ENCODE data around the gene VARS2.

The VARS2 gene

DNA sequence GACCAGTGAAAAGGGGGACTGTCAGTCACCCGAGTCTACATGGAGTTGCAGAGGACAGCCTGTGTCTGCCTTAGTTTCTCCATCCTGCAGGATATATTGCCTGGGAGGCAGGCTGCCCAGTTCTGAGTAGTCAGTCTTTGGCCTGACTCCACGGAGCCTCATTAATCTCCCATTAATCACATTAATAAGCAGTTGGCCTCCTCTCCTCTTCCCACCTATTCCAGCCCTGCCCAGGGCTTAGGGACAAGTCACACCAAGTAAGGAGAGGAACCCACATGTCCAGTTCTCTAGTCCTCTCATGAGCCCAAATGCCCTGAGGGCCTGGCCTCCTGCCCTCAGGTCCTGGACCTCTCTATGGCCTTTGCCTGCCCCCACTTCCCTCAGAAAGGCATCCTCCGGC, 25.4 kb downstream of the VARS2 start:
- Histone ChIP-seq H3K9me3 (no peaks in the 10 kb centered on the region), H3K27me3 (peaks cover 64% of the 10 kb centered on the region), H3K4me3 (ENCODE audit: low read depth in 1 of 2, low read length in 1 of 2) (no peak overlapping the region), H3K36me3 (no peaks in the 10 kb centered on the region), H3K27ac (no peak overlapping the region), H3K4me1 (ENCODE audit: control insufficient read depth in 1 of 2, insufficient read depth in 1 of 2, low read depth in 1 of 2, low read length in 1 of 2) (no peaks in the 10 kb centered on the region)
- TF ChIP-seq, protein P1, sequence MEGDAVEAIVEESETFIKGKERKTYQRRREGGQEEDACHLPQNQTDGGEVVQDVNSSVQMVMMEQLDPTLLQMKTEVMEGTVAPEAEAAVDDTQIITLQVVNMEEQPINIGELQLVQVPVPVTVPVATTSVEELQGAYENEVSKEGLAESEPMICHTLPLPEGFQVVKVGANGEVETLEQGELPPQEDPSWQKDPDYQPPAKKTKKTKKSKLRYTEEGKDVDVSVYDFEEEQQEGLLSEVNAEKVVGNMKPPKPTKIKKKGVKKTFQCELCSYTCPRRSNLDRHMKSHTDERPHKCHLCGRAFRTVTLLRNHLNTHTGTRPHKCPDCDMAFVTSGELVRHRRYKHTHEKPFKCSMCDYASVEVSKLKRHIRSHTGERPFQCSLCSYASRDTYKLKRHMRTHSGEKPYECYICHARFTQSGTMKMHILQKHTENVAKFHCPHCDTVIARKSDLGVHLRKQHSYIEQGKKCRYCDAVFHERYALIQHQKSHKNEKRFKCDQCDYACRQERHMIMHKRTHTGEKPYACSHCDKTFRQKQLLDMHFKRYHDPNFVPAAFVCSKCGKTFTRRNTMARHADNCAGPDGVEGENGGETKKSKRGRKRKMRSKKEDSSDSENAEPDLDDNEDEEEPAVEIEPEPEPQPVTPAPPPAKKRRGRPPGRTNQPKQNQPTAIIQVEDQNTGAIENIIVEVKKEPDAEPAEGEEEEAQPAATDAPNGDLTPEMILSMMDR (IDR thresholded peaks at IDR 0.05): no peak

DNA sequence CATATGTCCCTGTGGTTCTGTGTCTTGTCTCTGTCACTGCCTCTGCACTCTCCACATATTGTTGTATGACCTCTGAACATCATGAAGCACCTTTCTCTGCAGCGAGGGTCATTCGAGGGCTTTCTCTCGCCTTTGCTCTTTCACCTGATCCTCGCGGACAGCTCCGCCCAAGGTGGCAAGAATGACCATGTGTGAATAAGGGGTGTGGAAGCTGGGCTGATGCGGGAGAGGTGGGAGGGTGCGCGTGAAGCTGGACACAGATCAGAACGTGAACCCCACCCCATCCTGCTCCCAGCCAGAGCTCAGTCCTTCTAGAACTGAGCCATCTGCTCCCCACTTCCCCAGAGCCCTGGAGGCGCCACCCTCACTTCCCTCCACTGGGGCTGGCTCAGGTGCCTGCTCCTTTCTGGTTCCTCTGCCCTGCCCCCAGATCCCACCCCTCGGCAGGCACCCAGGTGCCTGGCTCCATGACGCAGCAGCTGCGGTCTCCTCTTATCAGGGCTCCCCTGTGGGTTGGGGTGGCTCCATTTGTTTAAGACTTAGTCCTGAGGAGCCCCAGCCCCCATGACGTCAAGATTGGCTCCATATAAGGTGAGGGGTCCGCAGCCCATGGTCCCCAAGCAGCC, 26.4 kb downstream of the VARS2 start, which contains the start of gene MUCL3:
TSS of gene MUCL3 (plus strand) at position 613 of the 626 bp plus-strand sequence. CDS start 27 bp downstream, outside the sequence.
- Histone ChIP-seq H3K4me1 (ENCODE audit: control insufficient read depth in 1 of 2, insufficient read depth in 1 of 2, low read depth in 1 of 2, low read length in 1 of 2) (no peaks in the 10 kb centered on the region), H3K27ac (no peak within 1 kb of the TSS), H3K27me3 (peaks cover 74% of the 10 kb centered on the region), H3K9me3 (no peaks in the 10 kb centered on the region), H3K4me3 (ENCODE audit: low read depth in 1 of 2, low read length in 1 of 2) (no peak within 1 kb of the TSS), H3K36me3 (no peaks in the 10 kb centered on the region)
- TF ChIP-seq, protein P1 (IDR thresholded peaks at IDR 0.05): no peak

DNA sequence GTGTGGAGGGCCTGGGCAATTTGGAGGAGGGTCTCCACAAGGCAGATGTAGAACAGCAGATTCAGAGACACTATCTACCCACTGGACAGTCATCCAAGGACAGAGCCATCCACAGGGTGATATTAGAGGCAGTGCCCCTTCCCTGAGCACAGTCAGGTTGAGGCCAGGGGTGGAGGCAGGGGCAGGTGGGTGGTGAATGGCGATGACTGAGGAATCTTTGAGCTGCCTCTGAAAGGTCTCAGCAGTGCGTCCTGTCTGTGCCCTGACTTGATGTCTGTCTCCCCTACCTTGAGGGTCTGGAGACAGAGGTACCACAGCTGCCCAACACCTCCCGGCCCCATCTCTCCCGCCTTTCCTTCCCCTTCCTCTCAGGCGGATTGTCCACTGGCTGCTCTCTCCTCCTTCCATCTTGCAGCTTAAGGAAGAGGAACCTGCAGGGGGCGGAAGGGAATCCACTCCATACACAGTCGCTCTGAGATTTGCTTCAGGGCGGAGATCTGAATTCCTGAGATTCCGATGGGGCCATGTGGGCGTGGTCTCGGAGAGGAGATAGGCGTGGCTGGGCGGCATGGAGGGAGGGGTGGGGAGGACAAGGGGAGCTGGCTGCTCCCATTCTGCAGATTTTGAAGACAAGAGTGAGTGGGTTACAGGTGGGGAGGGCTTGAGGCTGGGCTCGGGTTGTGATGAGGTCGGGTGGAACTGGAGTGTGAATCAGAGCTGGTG, 28.5 kb downstream of the VARS2 start:
- H3K27me3 ChIP-seq: peaks cover 89% of the 10 kb centered on the region
- no peaks in the 10 kb centered on the region for H3K9me3 ChIP-seq
- TF ChIP-seq, protein P1 (IDR thresholded peaks at IDR 0.05): no peak

DNA sequence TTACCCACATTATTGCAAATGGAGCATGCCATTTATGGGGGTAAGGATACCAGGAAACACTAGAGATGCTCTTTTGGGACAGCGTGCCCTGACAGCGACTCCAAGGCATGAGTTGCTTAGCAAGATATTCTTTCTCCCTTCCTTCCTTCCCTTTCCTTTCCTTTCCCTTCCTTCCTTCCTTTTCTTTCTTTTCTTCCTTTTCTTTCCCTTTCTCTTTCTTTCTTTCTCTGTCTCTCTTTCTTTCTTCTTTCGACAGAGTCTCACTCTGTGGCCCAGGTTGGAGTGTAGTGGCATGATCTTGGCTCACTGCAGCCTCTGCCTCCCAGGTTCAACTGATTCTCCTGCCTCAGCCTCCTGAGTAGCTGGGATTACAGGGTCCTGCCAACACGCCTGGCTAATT, 30.0 kb downstream of the VARS2 start:
- no peaks in the 10 kb centered on the region for H3K9me3 ChIP-seq
- TF ChIP-seq, protein P1 (IDR thresholded peaks at IDR 0.05): no peak
- H3K4me3 ChIP-seq (ENCODE audit: low read depth in 1 of 2, low read length in 1 of 2): no peak overlapping the region
- no peaks in the 10 kb centered on the region for H3K4me1 ChIP-seq (ENCODE audit: control insufficient read depth in 1 of 2, insufficient read depth in 1 of 2, low read depth in 1 of 2, low read length in 1 of 2)
- peaks cover 94% of the 10 kb centered on the region for H3K27me3 ChIP-seq
- no peaks in the 10 kb centered on the region for H3K36me3 ChIP-seq
- H3K27ac ChIP-seq: no peak overlapping the region

More for the DNA sequence above, 28.5 kb downstream of the VARS2 start:
- Histone ChIP-seq H3K4me3 (ENCODE audit: low read depth in 1 of 2, low read length in 1 of 2) (no peak overlapping the region), H3K27ac (no peak overlapping the region), H3K36me3 (no peaks in the 10 kb centered on the region), H3K4me1 (ENCODE audit: control insufficient read depth in 1 of 2, insufficient read depth in 1 of 2, low read depth in 1 of 2, low read length in 1 of 2) (no peaks in the 10 kb centered on the region)

DNA sequence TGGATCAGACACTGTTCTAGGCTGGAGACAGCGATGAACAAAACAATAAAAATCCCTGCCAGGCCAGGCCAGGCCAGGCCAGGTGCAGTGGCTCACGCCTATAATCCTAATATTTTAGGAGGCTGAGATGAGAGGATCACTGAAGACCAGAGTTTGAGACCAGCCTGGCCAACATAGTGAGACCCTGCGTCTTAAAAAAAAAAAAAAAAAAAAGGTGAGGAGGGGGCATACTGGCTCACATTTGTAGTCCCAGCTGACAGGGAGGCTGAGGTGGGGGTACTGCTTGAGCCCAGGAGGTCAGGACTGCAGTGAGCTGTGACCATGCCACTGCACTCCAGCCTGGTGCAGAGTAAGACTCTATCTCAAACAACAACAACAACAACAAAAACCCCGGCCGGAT, 31.2 kb downstream of the VARS2 start:
- no peaks in the 10 kb centered on the region for H3K36me3 ChIP-seq
- no peaks in the 10 kb centered on the region for H3K4me1 ChIP-seq (ENCODE audit: control insufficient read depth in 1 of 2, insufficient read depth in 1 of 2, low read depth in 1 of 2, low read length in 1 of 2)
- H3K9me3 ChIP-seq: no peaks in the 10 kb centered on the region
- no peak overlapping the region for H3K4me3 ChIP-seq (ENCODE audit: low read depth in 1 of 2, low read length in 1 of 2)
- no peak overlapping the region for H3K27ac ChIP-seq
- H3K27me3 ChIP-seq: peaks cover 86% of the 10 kb centered on the region
- TF ChIP-seq, protein P1 (IDR thresholded peaks at IDR 0.05): no peak

All from neutrophil (primary cell).